HG02884 (cell line): ENCODE data around the gene MORF4L1.

Source experiments
- ATAC-seq: cut with Tn5 transposase; IDR thresholded peaks from one replicate; pipeline ENCODE4 v1.9.1; 2021; ENCODE audit warnings: mild to moderate bottlenecking, moderate library complexity; ENCODE audit not compliant: unreplicated experiment

Gene MORF4L1

DNA sequence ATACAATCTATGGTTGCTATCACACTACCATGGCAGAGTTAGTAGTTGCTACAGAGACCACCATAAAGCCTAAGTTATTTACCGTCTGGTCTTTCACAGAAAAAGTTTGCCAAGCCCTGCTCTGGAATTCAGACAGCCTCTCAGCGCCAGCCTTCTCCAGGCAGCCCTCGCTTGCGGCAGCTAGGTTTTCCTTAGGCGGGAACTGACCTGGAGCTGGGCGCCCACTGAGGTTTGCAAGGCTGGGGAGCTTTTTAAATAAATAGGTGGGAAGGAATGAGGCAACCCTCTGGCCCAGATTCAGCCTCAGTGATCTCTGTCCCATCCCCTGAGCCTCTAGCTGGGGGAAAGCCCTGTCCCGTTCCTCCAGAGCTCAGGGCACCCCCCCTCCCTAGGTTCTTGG lies 71.0 kb downstream of the MORF4L1 start:
- ATAC-seq, result no peak

DNA sequence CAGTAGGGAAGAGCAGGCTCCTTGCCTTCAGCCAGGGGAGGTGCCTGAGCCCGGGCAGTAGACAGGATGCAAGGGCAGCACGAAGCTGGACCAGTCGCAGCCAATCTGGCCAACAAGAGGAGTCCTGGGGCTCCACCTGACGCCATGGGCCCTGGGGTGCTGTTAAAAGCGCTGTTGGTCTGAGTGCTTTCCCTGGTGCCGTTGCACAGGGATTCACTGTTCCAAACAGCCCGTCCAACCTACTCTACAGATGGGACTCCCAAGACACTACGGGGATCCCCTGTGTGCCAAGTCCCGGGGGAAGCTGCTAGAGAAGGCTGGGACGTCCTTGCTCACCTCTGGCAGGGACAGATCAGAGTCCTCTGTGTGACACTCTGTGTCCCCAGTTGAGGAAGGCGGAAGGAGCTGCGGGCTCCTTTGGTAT lies 71.5 kb downstream of the MORF4L1 start:
- no peak for ATAC-seq

DNA sequence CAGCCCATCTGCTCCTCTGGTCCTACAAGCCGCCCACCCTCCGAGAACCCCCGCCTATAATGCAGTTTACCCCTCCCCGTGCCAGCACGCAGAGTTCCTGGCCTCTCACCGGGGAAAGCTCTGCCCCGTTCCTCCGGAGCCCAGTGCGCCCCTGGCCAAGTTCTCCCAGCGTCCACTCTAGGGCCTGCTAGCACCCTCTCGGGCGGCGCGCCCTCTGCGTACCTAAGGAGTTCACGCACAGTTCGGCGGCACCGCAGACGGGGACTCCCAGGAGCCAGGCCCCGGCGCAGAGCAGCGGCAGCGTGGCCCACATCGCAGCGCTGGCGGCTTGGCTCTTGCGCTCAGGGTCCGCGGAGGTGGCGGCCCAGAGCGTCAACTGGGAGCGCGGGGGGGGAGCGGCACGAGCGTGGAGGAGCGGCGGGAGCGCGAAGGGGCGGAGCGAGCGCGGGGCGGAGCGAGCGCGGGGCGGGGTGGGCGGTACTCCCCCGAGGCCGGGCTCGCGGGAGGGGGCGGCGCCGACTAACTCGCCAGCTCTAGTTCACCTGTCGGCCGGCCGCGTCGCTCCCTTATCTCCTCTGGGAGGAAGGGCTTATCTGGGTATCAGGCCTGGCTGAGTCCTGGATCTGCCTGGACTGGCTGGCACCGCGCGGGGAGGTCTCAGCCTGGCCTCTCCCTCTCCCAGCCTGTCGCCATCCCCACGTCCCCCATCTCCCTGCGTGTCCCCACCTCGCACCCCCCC lies 72.1 kb downstream of the MORF4L1 start, which contains the start of gene CTSH:
Gene CTSH, minus strand, starts transcription at position 378 of the 739 bp plus-strand sequence. Its CDS starts 65 bp downstream, at position 313.
- ATAC-seq, result peak; percentile 57

DNA sequence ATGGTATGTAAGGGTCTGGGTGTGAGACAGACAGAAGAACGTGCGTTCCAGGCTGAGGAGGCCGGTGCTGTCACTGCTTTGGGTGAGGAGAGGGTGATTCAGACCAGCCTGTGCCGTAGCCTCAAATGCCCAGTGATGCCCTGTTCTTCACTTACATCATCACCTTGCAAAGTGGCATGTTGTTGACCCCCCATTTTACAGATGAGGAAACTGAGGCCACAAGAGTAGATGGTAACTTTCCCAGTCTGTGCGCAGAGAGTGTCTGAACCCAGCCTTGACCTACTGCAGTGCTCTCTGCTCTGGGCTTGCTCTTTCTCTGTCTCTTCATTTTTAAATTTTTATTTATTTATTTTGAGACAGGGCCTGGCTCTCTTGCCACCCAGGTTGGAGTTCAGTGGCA lies 73.8 kb downstream of the MORF4L1 start:
- no peak for ATAC-seq

DNA sequence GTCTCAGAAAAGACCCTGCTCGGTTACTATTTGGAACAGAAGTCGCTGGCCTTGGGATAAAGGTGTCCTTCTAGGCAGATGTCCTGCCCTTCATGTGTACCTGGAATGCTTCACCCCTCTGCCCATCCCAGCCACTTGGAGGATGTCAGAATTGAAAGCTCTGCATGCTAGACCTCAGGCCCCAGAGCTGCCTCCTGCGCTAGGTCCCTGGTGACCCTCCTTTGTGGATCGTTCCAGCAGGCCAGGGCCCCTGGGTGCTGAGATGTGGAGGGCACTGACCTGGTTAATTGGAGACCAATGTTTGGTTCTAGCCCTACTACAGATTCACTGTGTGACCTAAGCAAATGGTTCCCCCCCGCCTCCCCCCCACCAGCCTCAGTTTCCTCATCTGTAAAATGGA lies 74.8 kb downstream of the MORF4L1 start:
- ATAC-seq, result no peak
